Bladder microvascular endothelial cell (primary cell): Measurements from ENCODE around the gene TNFAIP8L1. TPM values are rescaled to one million over a fixed set of nuclear protein-coding genes. Genes with fewer than 3 reads are reported as not detected.

Experiments used
- total RNA-seq: library from RNA; depleted of rRNA; stranded (reverse); fragments of >200 nt; gene quantifications from 2 replicates; pipeline ENCODE4 v1.2.3, GENCODE V29; 2014

Gene TNFAIP8L1
- total RNA-seq: 52.0 and 74.3 TPM in 2 replicates

DNA sequence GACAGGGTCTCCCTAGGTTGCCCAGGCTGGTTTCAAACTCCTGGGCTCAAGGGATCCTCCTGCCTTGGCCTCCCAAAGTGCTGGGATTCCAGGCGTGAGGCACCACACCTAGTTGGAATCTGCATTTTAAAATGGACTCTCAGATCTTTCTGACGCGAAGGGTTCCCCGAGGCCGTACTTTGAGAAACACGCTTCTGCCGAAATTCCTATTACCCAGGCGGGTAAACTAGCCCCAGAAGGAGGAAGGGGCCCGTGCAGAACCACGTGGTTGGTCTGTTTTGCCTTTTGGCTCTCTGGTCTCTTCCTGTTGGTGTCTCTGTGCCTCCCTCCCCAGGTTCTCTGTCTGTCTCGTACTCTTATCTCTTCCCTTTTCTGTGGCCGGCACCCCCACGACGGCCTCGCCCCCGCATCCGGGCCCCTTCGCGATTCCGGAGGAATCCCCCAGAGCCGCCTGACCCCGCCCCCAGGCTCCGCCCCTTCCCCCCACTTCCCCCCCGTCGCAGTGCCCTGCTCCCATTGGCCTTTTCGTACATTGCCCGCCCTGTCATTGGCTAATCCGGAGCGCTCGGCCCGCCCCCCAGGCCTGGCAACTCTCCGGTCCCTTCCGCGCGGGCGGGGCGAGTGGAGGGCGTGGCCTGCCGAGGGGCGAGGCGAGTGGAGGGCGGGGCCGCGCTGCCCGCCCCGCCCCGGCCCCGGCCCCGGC, at the start of gene TNFAIP8L1:
Gene TNFAIP8L1, plus strand, starts transcription at position 689 of the 703 bp plus-strand sequence. CDS start 12,354 bp downstream, outside the sequence.

GRCh38 chr19:4669723-4670480, 30.6 kb downstream of the TNFAIP8L1 start, which contains the start of gene MYDGF:
Gene MYDGF, minus strand, starts transcription at chr19:4670342. Its CDS starts 8 bp downstream, at chr19:4670334.

Other genes starting within 250 kb of the TNFAIP8L1 start
- 26.7 and 62.7 TPM in 2 replicates for gene SH3GL1, start 239.0 kb upstream of the TNFAIP8L1 start, total RNA-seq
- 13.8 and 14.5 TPM in 2 replicates for gene CHAF1A, start 236.9 kb upstream of the TNFAIP8L1 start, total RNA-seq
- 70.5 and 81.4 TPM in 2 replicates for gene UBXN6, start 181.7 kb upstream of the TNFAIP8L1 start, total RNA-seq
- 53.1 and 58.3 TPM in 2 replicates for gene HDGFL2, start 167.2 kb upstream of the TNFAIP8L1 start, total RNA-seq
- gene PLIN4, start 121.0 kb upstream of the TNFAIP8L1 start, total RNA-seq: 3.3 TPM in 1 of 2 replicates, not detected in the other
- 0.16 and 4.7 TPM in 2 replicates for gene PLIN5, start 104.3 kb upstream of the TNFAIP8L1 start, total RNA-seq
- gene LRG1, start 99.5 kb upstream of the TNFAIP8L1 start, total RNA-seq: 0.49 and 1.5 TPM in 2 replicates
- gene SEMA6B, start 79.8 kb upstream of the TNFAIP8L1 start, total RNA-seq: 136 and 191 TPM in 2 replicates
- gene MYDGF, start 30.8 kb downstream of the TNFAIP8L1 start, total RNA-seq: 194 and 217 TPM in 2 replicates
- gene DPP9, start 84.3 kb downstream of the TNFAIP8L1 start, total RNA-seq: 24.4 and 34.0 TPM in 2 replicates
- gene FEM1A, start 152.2 kb downstream of the TNFAIP8L1 start, total RNA-seq: 9.9 and 15.5 TPM in 2 replicates
- gene TICAM1, start 192.2 kb downstream of the TNFAIP8L1 start, total RNA-seq: 3.1 and 7.0 TPM in 2 replicates
- 83.9 and 93.2 TPM in 2 replicates for gene PLIN3, start 228.2 kb downstream of the TNFAIP8L1 start, total RNA-seq